ENCODE data around the gene RPL10. TPM values are rescaled to one million over a fixed set of nuclear protein-coding genes. Genes with fewer than 3 reads are reported as not detected.

RPL10 gene
- total and polyA plus RNA-seq, 9 of the 15 experiments (the other 6 are each of a cell fraction or from before 2014, with no cell fraction given) = 3,774 to 7,600 (median 5,014) TPM

GRCh38 chrX:154436983-154437752 lies 39.0 kb downstream of the RPL10 start, which contains the start of gene GDI1 (continued):
- no peak for TF ChIP-seq UBTF (IDR thresholded peaks at IDR 0.05; ENCODE audit: borderline replicate concordance in 1 of 2, low read depth in 2 of 2, low read length in 2 of 2)

- Histone ChIP-seq H4K20me1 (replicated peaks; ENCODE audit: control insufficient read depth, insufficient read depth, low read length) (peaks cover 5% of the 10 kb centered on the region; the same call in 1 of the 2 replicates), H3K4me1 (replicated peaks in 1 of 2; ENCODE audit: control insufficient read depth in 2 of 2, insufficient read depth in 2 of 2, low read length in 2 of 2) (peaks cover 2 to 35% of the 10 kb centered on the region in 2 experiments; a peak in 4 of 5 replicates), H3K4me2 (ENCODE audit: insufficient read depth, low read length) (peak overlapping the region; percentile 75), H2AFZ (ENCODE audit: low read depth, low read length) (no peak overlapping the region), H3K27me3 (ENCODE audit: control insufficient read depth in 2 of 2, insufficient read depth in 2 of 2, low read length in 2 of 2) (no peaks in the 10 kb centered on the region), H3K36me3 (ENCODE audit: control insufficient read depth, insufficient read depth, low read length) (peaks cover 70% of the 10 kb centered on the region; the same call in 2 of the 3 replicates), H3K9me3 (replicated peaks; ENCODE audit: control insufficient read depth, insufficient read depth, low read depth, low read length) (no peaks in the 10 kb centered on the region), H3K9me1 (ENCODE audit: control insufficient read depth, insufficient read depth, low read length) (peaks cover 3% of the 10 kb centered on the region), H3K79me2 (ENCODE audit: control insufficient read depth, insufficient read depth, low read length) (peaks cover 22% of the 10 kb centered on the region), H3K9ac (ENCODE audit: insufficient read depth in 1 of 2, low read depth in 2 of 2, low read length in 2 of 2) (peak overlapping the region; percentile 38 to 80; a peak in 2 of 4 replicates), H3K27ac (ENCODE audit: extremely low read depth, low read depth, low read length) (no peak overlapping the region; the same call in 2 of the 3 replicates), H3K4me3 (peak overlapping the region; percentile 68)
- ChIA-PET CTCF (ENCODE audit: low intra/inter-chr PET ratio) (no interaction called here), POLR2A (interaction anchor here (0.6 to 0.9 kb wide), 3 partner anchors 21 to 51 kb away, joined by 3 read pairs; no protein-coding TSS in a partner anchor)
- no peak for FAIRE-seq
- intact Hi-C loops (cut with micrococcal nuclease) (no loop called here), in situ Hi-C loops (cut with MboI) (no loop called here)
- BruUV-seq (replicated peaks) = no TSS peak
- ATAC-seq = no peak
- DNase-seq (ENCODE audit: extremely low read depth in 1 of 4, low spot score in 3 of 4) = no peak
- WGBS (ENCODE audit: insufficient coverage, low coverage, missing lambda C conversion rate) = 60% methylated on average over 15 of the region's 28 CpGs
- TF ChIP-seq ILK (tag; IDR thresholded peaks at IDR 0.05; ENCODE audit: borderline replicate concordance, low read depth) = no peak
- TF ChIP-seq AFF1 (IDR thresholded peaks at IDR 0.05; ENCODE audit: low read depth in 1 of 2, partially characterized antibody in 2 of 2) = no peak
- TF ChIP-seq PYGO2 (tag; IDR thresholded peaks at IDR 0.05) = no peak
- no peak for TF ChIP-seq PHF21A (IDR thresholded peaks at IDR 0.05; ENCODE audit: borderline replicate concordance, low read depth)
- TF ChIP-seq ZNF507 (tag; conservative IDR thresholded peaks at IDR 0.05) = no peak
- no peak for TF ChIP-seq CSDE1 (IDR thresholded peaks at IDR 0.05)
- no peak for TF ChIP-seq TBP (optimal IDR thresholded peaks at IDR 0.05; ENCODE audit: low read depth, low read length)
- no peak for TF ChIP-seq SIN3B (IDR thresholded peaks at IDR 0.05; ENCODE audit: low read depth)
These were observed 40.1 kb downstream of the RPL10 start for GRCh38 chrX:154437971-154438893.

Data from K562 (cell line).